IPS-18a (cell line): ENCODE results near the gene NRGN.
A peak's percentile ranks its signal among the peaks of the same experiment; 100 is the strongest.
"Not testable (repeated sequence)": the region's sequence is repeated elsewhere in the genome, so short reads cannot be mapped to it uniquely, and the experiment has no call there.

Experiments used
- H3K27ac ChIP-seq: one replicate; pipeline ENCODE4 v1.5.1; 2013; ENCODE audit warnings: low read length
- H3K27me3 ChIP-seq: one replicate; pipeline ENCODE4 v1.6.1; 2013; ENCODE audit warnings: mild to moderate bottlenecking, low read length; ENCODE audit not compliant: control insufficient read depth, insufficient read depth
- H3K36me3 ChIP-seq: one replicate; pipeline ENCODE4 v1.6.1; 2013; ENCODE audit warnings: low read depth, low read length; ENCODE audit not compliant: control insufficient read depth
- H3K4me1 ChIP-seq: one replicate; pipeline ENCODE4 v1.6.1; 2013; ENCODE audit warnings: low read depth, low read length; ENCODE audit not compliant: control insufficient read depth
- H3K4me3 ChIP-seq: one replicate; pipeline ENCODE4 v1.5.1; 2013; ENCODE audit warnings: low read length
- H3K9ac ChIP-seq: one replicate; pipeline ENCODE4 v1.6.1; 2013; ENCODE audit warnings: mild to moderate bottlenecking, low read length, moderate library complexity
- H3K9me3 ChIP-seq: one replicate; pipeline ENCODE4 v1.6.1; 2013; ENCODE audit warnings: low read depth, low read length; ENCODE audit not compliant: control insufficient read depth

The NRGN gene

DNA sequence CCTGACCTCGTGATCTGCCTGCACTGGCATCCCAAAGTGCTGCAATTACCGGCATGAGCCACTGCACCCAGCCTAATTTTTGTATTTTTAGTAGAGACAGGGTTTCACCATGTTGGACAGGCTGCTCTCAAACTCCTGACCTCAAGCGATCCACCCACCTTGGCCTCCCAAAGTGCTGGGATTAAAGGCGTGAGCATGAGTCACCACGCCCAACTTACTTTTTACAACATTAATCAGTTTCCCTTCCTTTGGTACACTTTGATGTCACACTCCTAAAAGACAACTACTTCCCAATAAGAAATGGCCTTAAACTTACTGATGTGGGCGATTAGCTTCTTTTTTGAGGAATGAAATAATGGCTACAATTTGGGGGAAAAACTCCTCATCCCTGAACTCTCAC lies 31.2 kb downstream of the NRGN start:
- H3K9ac ChIP-seq, H3K4me1 ChIP-seq, H3K4me3 ChIP-seq, H3K27ac ChIP-seq, H3K27me3 ChIP-seq, H3K9me3 ChIP-seq: not testable (repeated sequence)
- H3K36me3 ChIP-seq = peaks cover 37% of the 10 kb centered on the region

GRCh38 chr11:124776865-124777645 lies 37.3 kb downstream of the NRGN start:
- Histone ChIP-seq H3K4me3 (no peak overlapping the region), H3K27ac (no peak overlapping the region), H3K27me3 (no peaks in the 10 kb centered on the region), H3K36me3 (peaks cover 13% of the 10 kb centered on the region), H3K4me1 (no peaks in the 10 kb centered on the region), H3K9me3 (no peaks in the 10 kb centered on the region), H3K9ac (no peak overlapping the region)

DNA sequence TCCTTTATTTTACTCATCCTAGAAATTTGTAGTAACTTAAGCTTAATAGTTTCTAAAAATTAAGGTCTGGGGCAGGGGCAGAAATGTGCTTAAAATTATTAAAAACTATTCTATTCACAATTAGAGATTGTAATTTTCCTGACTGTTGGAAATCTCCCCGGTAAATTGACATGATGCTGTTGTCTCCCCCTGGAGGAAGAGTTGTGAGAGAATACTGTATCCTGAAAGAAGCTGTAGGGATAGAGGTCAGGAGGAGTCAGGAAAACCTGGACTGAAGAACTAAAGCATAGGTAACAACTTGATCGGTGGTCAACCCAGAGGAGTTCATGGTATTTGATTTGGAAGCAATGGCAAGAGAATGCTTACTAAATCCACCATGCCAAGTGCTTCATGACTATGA lies 38.5 kb downstream of the NRGN start:
- no peaks in the 10 kb centered on the region for H3K27me3 ChIP-seq
- H3K9me3 ChIP-seq = no peaks in the 10 kb centered on the region
- no peaks in the 10 kb centered on the region for H3K4me1 ChIP-seq
- H3K4me3 ChIP-seq = no peak overlapping the region
- H3K9ac ChIP-seq = no peak overlapping the region
- peaks cover 10% of the 10 kb centered on the region for H3K36me3 ChIP-seq
- no peak overlapping the region for H3K27ac ChIP-seq

GRCh38 chr11:124779568-124779967 lies 39.8 kb downstream of the NRGN start:
- H3K27ac ChIP-seq = no peak overlapping the region
- H3K27me3 ChIP-seq = no peaks in the 10 kb centered on the region
- peaks cover 5% of the 10 kb centered on the region for H3K36me3 ChIP-seq
- H3K4me3 ChIP-seq = no peak overlapping the region
- H3K9me3 ChIP-seq = no peaks in the 10 kb centered on the region
- H3K9ac ChIP-seq = no peak overlapping the region
- no peaks in the 10 kb centered on the region for H3K4me1 ChIP-seq

DNA sequence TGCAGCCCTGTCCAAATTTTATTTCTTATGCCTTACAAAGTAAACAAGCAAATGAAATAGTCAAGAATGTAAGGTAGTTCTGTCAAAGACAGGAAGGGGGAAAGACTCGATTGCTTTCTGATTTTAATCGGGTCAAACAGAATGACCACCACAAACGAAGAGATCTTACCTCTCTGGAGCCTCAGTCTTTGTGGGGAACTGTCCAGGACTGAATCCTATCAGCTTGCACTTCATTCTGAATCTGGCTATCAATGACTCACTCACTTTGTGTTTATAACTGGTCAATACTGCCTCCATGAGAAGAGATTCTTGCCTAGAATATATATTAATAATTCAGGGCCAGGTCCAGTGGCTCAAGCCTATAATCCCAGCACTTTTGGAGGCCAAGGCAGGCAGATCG lies 43.3 kb downstream of the NRGN start:
- no peak overlapping the region for H3K27ac ChIP-seq

GRCh38 chr11:124784051-124784450 lies 44.3 kb downstream of the NRGN start:
- Histone ChIP-seq H3K4me3 (no peak overlapping the region), H3K27me3 (no peaks in the 10 kb centered on the region), H3K27ac (no peak overlapping the region), H3K36me3 (no peaks in the 10 kb centered on the region), H3K9ac (no peak overlapping the region), H3K4me1 (no peaks in the 10 kb centered on the region), H3K9me3 (no peaks in the 10 kb centered on the region)

More for the DNA sequence above, 43.3 kb downstream of the NRGN start:
- no peak overlapping the region for H3K4me3 ChIP-seq
- no peaks in the 10 kb centered on the region for H3K36me3 ChIP-seq
- no peaks in the 10 kb centered on the region for H3K4me1 ChIP-seq
- H3K9ac ChIP-seq = no peak overlapping the region
- no peaks in the 10 kb centered on the region for H3K9me3 ChIP-seq
- H3K27me3 ChIP-seq = no peaks in the 10 kb centered on the region

- Histone ChIP-seq H3K4me3 (no peak overlapping the region), H3K36me3 (no peaks in the 10 kb centered on the region), H3K27ac (no peak overlapping the region), H3K9ac (no peak overlapping the region), H3K27me3 (no peaks in the 10 kb centered on the region), H3K9me3 (no peaks in the 10 kb centered on the region), H3K4me1 (peaks cover 19% of the 10 kb centered on the region)
Measured at GRCh38 chr11:124788521-124788920, 48.8 kb downstream of the NRGN start.

DNA sequence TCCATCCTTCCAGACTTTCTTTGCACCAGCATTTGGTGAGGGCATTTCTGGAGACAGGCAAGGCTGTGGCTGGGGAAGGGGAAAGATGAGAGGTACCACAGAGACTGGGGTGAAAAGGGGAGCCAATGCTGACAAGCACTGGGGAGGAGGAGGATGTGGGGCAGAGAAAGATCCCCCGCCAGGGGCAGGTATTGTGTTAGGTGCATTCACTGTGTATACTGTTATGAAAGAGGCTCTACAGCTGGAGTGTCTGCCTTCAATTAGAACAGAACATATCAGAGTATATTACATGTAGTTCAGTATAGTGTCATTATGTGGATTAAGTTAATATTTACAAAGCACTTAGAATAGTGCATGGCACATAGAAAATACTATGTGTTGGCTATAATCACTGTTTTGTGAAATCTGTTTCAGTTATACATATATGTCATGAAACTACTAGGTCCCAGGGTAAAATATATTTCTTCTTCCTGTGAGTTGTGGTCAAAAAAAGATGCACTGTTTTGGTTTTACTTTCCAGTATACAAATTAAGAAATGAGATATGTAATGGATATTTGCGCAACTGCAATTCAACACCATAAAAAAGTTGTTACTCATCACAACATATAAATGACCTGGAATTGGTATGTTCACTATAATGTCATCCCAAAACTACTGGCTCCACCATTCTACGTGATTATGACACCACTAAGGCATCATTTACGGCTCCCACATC lies 52.0 kb downstream of the NRGN start:
- no peaks in the 10 kb centered on the region for H3K36me3 ChIP-seq
- H3K27me3 ChIP-seq = no peaks in the 10 kb centered on the region
- no peak overlapping the region for H3K4me3 ChIP-seq
- peaks cover 24% of the 10 kb centered on the region for H3K4me1 ChIP-seq
- no peak overlapping the region for H3K27ac ChIP-seq
- no peak overlapping the region for H3K9ac ChIP-seq
- no peaks in the 10 kb centered on the region for H3K9me3 ChIP-seq

- Histone ChIP-seq H3K9me3 (no peaks in the 10 kb centered on the region), H3K4me3 (peak overlapping the region; percentile 34), H3K9ac (peak overlapping the region; percentile 5), H3K36me3 (no peaks in the 10 kb centered on the region), H3K4me1 (peaks cover 31% of the 10 kb centered on the region), H3K27ac (no peak overlapping the region), H3K27me3 (no peaks in the 10 kb centered on the region)
Measured at GRCh38 chr11:124793466-124794278, 53.9 kb downstream of the NRGN start.

GRCh38 chr11:124796312-124796711 lies 56.6 kb downstream of the NRGN start:
- Histone ChIP-seq H3K27ac (no peak overlapping the region), H3K36me3 (no peaks in the 10 kb centered on the region), H3K4me1 (peaks cover 39% of the 10 kb centered on the region), H3K4me3 (no peak overlapping the region), H3K27me3 (no peaks in the 10 kb centered on the region), H3K9me3 (no peaks in the 10 kb centered on the region), H3K9ac (no peak overlapping the region)
